Dendritic cell treated with granulocyte-macrophage colony-stimulating factor and Interleukin-4, amounts not matched to agents 40 ng/mL and 50 ng/mL, for 4 days (primary cell): ENCODE measurements around the gene KRT6A.

ENCODE experiments used
- H3K27ac Mint-ChIP-seq: one replicate; pipeline ENCODE4 v1.8.0; 2022; ENCODE audit warnings: mild to moderate bottlenecking, mixed read lengths
- H3K27me3 Mint-ChIP-seq: one replicate; pipeline ENCODE4 v1.8.0; 2022; ENCODE audit warnings: mild to moderate bottlenecking, mixed read lengths
- H3K36me3 Mint-ChIP-seq: one replicate; pipeline ENCODE4 v1.8.0; 2022; ENCODE audit warnings: low read depth, mixed read lengths
- H3K4me1 Mint-ChIP-seq: one replicate; pipeline ENCODE4 v1.8.0; 2022; ENCODE audit warnings: low read depth, mixed read lengths
- H3K4me3 Mint-ChIP-seq: one replicate; pipeline ENCODE4 v1.8.0; 2022; ENCODE audit warnings: mild to moderate bottlenecking, moderate library complexity, mixed read lengths
- H3K9me3 Mint-ChIP-seq: one replicate; pipeline ENCODE4 v1.8.0; 2022; ENCODE audit warnings: mixed read lengths
- intact Hi-C: fragments of 100-400 bp; cut with micrococcal nuclease; formaldehyde crosslinking; loops from one replicate; pipeline ENCODE4 v1.15.0; 2022

KRT6A gene

GRCh38 chr12:52493172-52493571, at the start of gene KRT6A:
KRT6A (minus strand) TSS chr12:52493257; CDS start chr12:52493188, 69 bp downstream.
- Mint-ChIP-seq H3K4me1 (peaks cover 17% of the 10 kb centered on the region), H3K9me3 (no peaks in the 10 kb centered on the region), H3K27me3 (peaks cover 20% of the 10 kb centered on the region), H3K36me3 (no peaks in the 10 kb centered on the region), H3K4me3 (no peak within 1 kb of the TSS), H3K27ac (no peak within 1 kb of the TSS)
- intact Hi-C loops = no loop called here

GRCh38 chr12:52542157-52542556, 49.1 kb upstream of the KRT6A start:
- Mint-ChIP-seq H3K27ac (no peak overlapping the region), H3K4me3 (no peak overlapping the region), H3K27me3 (peaks cover 9% of the 10 kb centered on the region), H3K36me3 (no peaks in the 10 kb centered on the region), H3K4me1 (peaks cover 7% of the 10 kb centered on the region), H3K9me3 (no peaks in the 10 kb centered on the region)
- intact Hi-C loops = no loop called here

- Mint-ChIP-seq H3K4me3 (no peak overlapping the region), H3K27me3 (peaks cover 9% of the 10 kb centered on the region), H3K27ac (no peak overlapping the region), H3K9me3 (no peaks in the 10 kb centered on the region), H3K4me1 (peaks cover 7% of the 10 kb centered on the region), H3K36me3 (no peaks in the 10 kb centered on the region)
- intact Hi-C loops = no loop called here
Observed at GRCh38 chr12:52541709-52542108, 48.7 kb upstream of the KRT6A start.

- Mint-ChIP-seq H3K27ac (no peak overlapping the region), H3K4me1 (peaks cover 7% of the 10 kb centered on the region), H3K9me3 (no peaks in the 10 kb centered on the region), H3K27me3 (peaks cover 7% of the 10 kb centered on the region), H3K36me3 (no peaks in the 10 kb centered on the region), H3K4me3 (no peak overlapping the region)
- intact Hi-C loops = no loop called here
Observed at GRCh38 chr12:52540531-52540930, 47.5 kb upstream of the KRT6A start.

DNA sequence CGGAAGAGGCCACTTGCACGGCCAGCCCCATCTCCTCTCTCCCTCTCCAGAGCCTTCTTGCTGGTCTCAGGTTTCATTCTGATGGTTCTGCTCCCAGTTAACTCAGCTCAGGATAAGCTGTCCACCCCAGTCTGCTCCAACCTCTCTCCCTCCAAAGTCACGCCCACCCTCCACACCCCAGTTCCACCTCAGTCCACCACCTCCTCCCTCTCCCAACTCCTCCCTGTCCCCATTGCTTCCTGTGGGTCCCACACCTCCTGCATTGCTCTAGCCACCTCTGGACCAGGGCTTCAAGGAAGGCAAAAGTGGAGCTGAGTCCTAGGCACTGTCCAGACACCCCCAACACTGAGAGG, 46.7 kb upstream of the KRT6A start:
- H3K4me1 Mint-ChIP-seq = peaks cover 7% of the 10 kb centered on the region
- H3K27me3 Mint-ChIP-seq = peaks cover 7% of the 10 kb centered on the region
- H3K27ac Mint-ChIP-seq = no peak overlapping the region
- H3K36me3 Mint-ChIP-seq = no peaks in the 10 kb centered on the region
- intact Hi-C loops = no loop called here
- H3K4me3 Mint-ChIP-seq = no peak overlapping the region
- no peaks in the 10 kb centered on the region for H3K9me3 Mint-ChIP-seq

- Mint-ChIP-seq H3K27me3 (peaks cover 8% of the 10 kb centered on the region), H3K4me3 (no peak overlapping the region), H3K27ac (no peak overlapping the region)
Observed at GRCh38 chr12:52539083-52539820, 46.2 kb upstream of the KRT6A start.

DNA sequence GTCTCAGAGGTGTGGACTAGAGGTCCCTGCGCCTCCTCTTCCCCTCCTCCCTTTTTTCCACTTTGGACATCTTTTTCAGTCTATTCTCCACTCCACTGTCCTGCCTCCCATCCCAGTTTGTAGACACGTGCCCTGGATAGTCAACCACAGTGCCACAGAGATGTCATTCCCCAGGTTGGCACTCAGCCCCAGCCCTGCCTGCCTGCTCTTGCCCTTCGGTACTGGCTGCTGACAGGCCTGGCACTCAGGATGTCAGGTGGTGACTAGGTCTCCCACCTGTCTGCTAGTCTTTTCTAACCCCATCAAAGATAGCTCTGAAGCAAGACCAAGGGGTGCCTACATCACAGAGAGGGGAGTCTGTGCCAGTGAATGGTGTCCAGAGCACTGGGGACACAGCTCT, 44.0 kb upstream of the KRT6A start:
- no peak overlapping the region for H3K27ac Mint-ChIP-seq
- H3K4me3 Mint-ChIP-seq = no peak overlapping the region
- peaks cover 7% of the 10 kb centered on the region for H3K4me1 Mint-ChIP-seq
- intact Hi-C loops = no loop called here
- H3K36me3 Mint-ChIP-seq = no peaks in the 10 kb centered on the region
- peaks cover 8% of the 10 kb centered on the region for H3K27me3 Mint-ChIP-seq
- no peaks in the 10 kb centered on the region for H3K9me3 Mint-ChIP-seq

More at GRCh38 chr12:52539083-52539820, 46.2 kb upstream of the KRT6A start:
- Mint-ChIP-seq H3K4me1 (peaks cover 7% of the 10 kb centered on the region), H3K9me3 (no peaks in the 10 kb centered on the region), H3K36me3 (no peaks in the 10 kb centered on the region)
- intact Hi-C loops = no loop called here

DNA sequence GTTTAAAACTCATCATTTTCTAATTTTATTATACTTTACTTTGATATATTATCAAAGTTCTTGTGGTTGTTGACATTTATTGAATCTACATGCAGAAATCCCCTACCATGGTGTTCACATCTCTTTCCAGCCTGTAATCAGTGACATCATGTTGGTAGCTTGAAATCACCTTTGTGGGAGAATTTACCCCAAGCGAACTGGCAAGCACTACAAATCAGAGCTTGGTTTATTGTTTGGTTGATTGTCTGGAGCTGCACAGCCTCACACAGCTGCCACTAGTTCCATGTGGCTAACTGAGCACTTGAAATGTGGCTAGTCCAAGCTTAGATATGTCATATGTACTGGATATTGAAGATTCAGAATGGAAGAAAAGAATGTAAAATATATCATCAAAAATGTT, 42.5 kb upstream of the KRT6A start:
- no peak overlapping the region for H3K4me3 Mint-ChIP-seq
- intact Hi-C loops = no loop called here
- no peaks in the 10 kb centered on the region for H3K36me3 Mint-ChIP-seq
- no peak overlapping the region for H3K27ac Mint-ChIP-seq
- H3K27me3 Mint-ChIP-seq = peaks cover 12% of the 10 kb centered on the region
- no peaks in the 10 kb centered on the region for H3K9me3 Mint-ChIP-seq
- peaks cover 19% of the 10 kb centered on the region for H3K4me1 Mint-ChIP-seq

GRCh38 chr12:52534482-52534881, 41.4 kb upstream of the KRT6A start:
- Mint-ChIP-seq H3K36me3 (no peaks in the 10 kb centered on the region), H3K27me3 (peaks cover 22% of the 10 kb centered on the region), H3K4me3 (no peak overlapping the region), H3K27ac (no peak overlapping the region), H3K9me3 (no peaks in the 10 kb centered on the region), H3K4me1 (peaks cover 22% of the 10 kb centered on the region)
- intact Hi-C loops = no loop called here

DNA sequence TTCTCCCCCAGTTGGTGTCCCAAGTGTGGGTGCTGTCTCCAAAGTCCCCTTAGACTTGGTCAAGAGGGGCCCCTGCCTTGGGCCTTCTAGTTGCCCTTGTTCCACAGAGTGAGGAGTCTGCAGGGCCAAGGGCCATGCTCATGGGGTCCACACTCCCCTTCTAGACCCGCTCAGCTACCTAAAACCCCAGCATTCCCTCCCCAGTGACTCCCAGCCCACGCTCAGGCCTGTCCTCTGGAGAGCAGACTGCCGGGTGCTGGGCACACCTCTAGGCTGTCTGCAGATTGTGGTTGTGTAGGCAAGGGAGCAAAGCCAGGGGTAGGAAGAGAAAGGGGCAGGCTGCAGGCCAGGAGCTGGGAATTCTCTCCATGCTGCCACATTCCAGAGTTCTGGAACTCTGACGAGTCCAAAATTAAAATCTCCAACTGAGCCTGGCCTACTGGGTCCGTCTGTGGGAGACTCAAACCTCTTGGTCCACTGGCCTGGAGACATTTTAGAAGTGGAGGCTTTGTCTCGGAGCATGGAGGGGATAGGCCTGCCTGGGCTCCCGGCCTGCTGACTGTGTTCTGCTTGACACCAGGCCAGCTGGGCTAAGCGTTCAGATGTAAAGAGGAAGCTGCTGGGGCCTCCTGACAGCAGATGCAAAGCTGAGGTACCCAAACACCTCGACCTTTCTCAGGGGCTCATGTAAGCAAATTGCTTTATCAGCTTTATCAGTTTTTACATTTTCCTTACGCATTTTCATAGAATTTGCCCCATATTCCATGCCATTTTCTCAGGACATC, 40.8 kb upstream of the KRT6A start:
- no peak overlapping the region for H3K4me3 Mint-ChIP-seq
- intact Hi-C loops = no loop called here
- peak overlapping the region; percentile 37 for H3K27ac Mint-ChIP-seq
- H3K36me3 Mint-ChIP-seq = no peaks in the 10 kb centered on the region
- H3K27me3 Mint-ChIP-seq = peaks cover 22% of the 10 kb centered on the region
- H3K4me1 Mint-ChIP-seq = peaks cover 22% of the 10 kb centered on the region
- H3K9me3 Mint-ChIP-seq = no peaks in the 10 kb centered on the region

GRCh38 chr12:52532636-52533035, 39.6 kb upstream of the KRT6A start:
- H3K4me3 Mint-ChIP-seq = no peak overlapping the region
- H3K4me1 Mint-ChIP-seq = peaks cover 22% of the 10 kb centered on the region
- H3K9me3 Mint-ChIP-seq = no peaks in the 10 kb centered on the region
- H3K27ac Mint-ChIP-seq = peak overlapping the region; percentile 50
- intact Hi-C loops = no loop called here
- peaks cover 22% of the 10 kb centered on the region for H3K27me3 Mint-ChIP-seq
- H3K36me3 Mint-ChIP-seq = no peaks in the 10 kb centered on the region

DNA sequence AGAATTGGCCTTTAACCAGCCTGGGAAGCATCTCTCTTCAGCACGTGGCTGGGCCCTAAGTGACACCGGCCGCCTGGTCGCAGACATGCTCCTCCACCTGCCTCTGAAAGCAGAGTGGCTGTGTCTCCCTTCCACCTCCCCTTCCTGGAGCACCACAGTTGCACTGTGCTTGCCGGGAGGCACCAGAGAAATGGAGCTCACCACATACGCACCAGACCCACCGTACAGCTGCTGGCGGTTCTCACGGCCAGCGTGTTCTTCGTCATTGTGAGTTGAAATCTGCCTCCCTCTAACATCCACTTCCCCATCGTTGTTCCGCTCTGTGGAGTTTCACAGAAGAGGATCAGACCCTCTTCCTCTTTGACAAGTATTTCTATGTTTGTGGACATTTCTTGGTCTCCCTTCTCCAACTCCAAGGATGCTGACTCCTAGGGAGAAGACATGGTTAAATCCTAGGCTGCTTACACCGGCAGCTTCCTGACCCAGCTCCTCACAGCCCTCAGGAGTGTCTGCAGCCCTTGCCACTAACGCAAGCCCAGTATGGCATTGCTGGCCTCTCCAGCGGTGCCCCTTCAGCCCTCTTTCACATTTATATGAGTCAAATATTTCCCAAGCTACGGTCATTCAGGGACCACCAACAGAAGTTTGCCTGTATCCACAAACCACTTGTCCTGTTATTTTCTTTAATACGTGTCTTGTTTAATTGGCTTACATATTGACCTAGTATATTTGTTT, 38.7 kb upstream of the KRT6A start:
- Mint-ChIP-seq H3K9me3 (no peaks in the 10 kb centered on the region), H3K36me3 (no peaks in the 10 kb centered on the region), H3K27me3 (peaks cover 18% of the 10 kb centered on the region), H3K27ac (peak overlapping the region; percentile 68), H3K4me3 (no peak overlapping the region), H3K4me1 (peaks cover 22% of the 10 kb centered on the region)
- intact Hi-C loops = no loop called here

DNA sequence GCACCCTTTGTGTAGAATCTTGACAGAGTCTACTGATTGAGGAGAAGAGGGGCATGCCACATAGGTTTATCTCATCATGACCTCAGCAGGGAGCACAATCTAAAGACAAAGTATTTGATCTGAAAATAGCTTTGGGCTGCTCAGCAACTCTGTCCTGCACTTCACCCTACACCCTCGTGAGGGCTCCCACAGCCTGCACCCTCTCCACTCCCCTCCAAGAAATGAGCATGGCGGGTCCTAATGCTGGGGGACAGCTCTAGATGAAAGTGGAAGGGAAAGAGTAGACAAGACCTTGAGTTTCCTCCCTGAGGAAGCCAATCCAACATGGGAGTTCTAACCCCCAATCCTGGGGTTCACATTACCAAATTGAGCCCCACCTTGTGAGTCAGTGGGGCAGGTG, 37.8 kb upstream of the KRT6A start:
- intact Hi-C loops = no loop called here
- H3K9me3 Mint-ChIP-seq = no peaks in the 10 kb centered on the region
- H3K27ac Mint-ChIP-seq = no peak overlapping the region
- H3K4me3 Mint-ChIP-seq = no peak overlapping the region
- H3K4me1 Mint-ChIP-seq = peaks cover 22% of the 10 kb centered on the region
- peaks cover 18% of the 10 kb centered on the region for H3K27me3 Mint-ChIP-seq
- H3K36me3 Mint-ChIP-seq = no peaks in the 10 kb centered on the region

- H3K4me3 Mint-ChIP-seq = no peak overlapping the region
- intact Hi-C loops = no loop called here
- H3K9me3 Mint-ChIP-seq = no peaks in the 10 kb centered on the region
- H3K36me3 Mint-ChIP-seq = no peaks in the 10 kb centered on the region
- H3K4me1 Mint-ChIP-seq = peaks cover 22% of the 10 kb centered on the region
- H3K27me3 Mint-ChIP-seq = peaks cover 18% of the 10 kb centered on the region
- no peak overlapping the region for H3K27ac Mint-ChIP-seq
Observed at GRCh38 chr12:52530366-52530765, 37.3 kb upstream of the KRT6A start.
